ENCODE data around the gene KCNN3.

KCNN3 gene

GRCh38 chr1:154839691-154840090 is 30.4 kb downstream of the KCNN3 start:
- POLR2A ChIA-PET = no interaction called here
- Histone ChIP-seq H3K4me1 (ENCODE audit: control insufficient read depth, insufficient read depth, low read length) (no peaks in the 10 kb centered on the region), H3K27ac (ENCODE audit: extremely low read depth, low read depth, low read length) (no peak overlapping the region), H3K36me3 (ENCODE audit: control insufficient read depth in 2 of 2, insufficient read depth in 1 of 2, low read length in 2 of 2) (no peaks in the 10 kb centered on the region), H3K4me3 (ENCODE audit: low read depth, low read length) (no peak overlapping the region), H3K9me3 (ENCODE audit: control insufficient read depth, insufficient read depth, low read depth, low read length) (no peaks in the 10 kb centered on the region)
- TF ChIP-seq ZFP37 (tag by site-specific recombination; IDR thresholded peaks at IDR 0.05) (no peak), ZNF776 (tag by site-specific recombination; IDR thresholded peaks at IDR 0.05; ENCODE audit: borderline replicate concordance) (no peak), ZNF248 (tag by site-specific recombination; IDR thresholded peaks at IDR 0.05) (no peak), IKZF3 (tag by site-specific recombination; IDR thresholded peaks at IDR 0.05) (no peak), ZNF335 (tag by site-specific recombination; conservative IDR thresholded peaks at IDR 0.05) (no peak), ZNF521 (tag by site-specific recombination; IDR thresholded peaks at IDR 0.05) (no peak), ZNF433 (tag by site-specific recombination; IDR thresholded peaks at IDR 0.05; ENCODE audit: low read depth) (no peak), GFI1B (tag by site-specific recombination; IDR thresholded peaks at IDR 0.05) (no peak), ZNF214 (tag by site-specific recombination; IDR thresholded peaks at IDR 0.05; ENCODE audit: borderline replicate concordance) (no peak), ZNF426 (tag by site-specific recombination; IDR thresholded peaks at IDR 0.05) (no peak), ZBTB20 (tag by site-specific recombination; IDR thresholded peaks at IDR 0.05) (no peak), ZNF202 (tag by site-specific recombination; IDR thresholded peaks at IDR 0.05; ENCODE audit: borderline replicate concordance) (no peak), ZNF366 (tag by site-specific recombination; conservative IDR thresholded peaks at IDR 0.05) (no peak), PRDM6 (tag by site-specific recombination; IDR thresholded peaks at IDR 0.05) (no peak), ZNF292 (tag by site-specific recombination; IDR thresholded peaks at IDR 0.05; ENCODE audit: borderline replicate concordance, low read depth) (no peak), ZNF18 (tag by site-specific recombination; IDR thresholded peaks at IDR 0.05) (no peak), ZNF394 (tag by site-specific recombination; IDR thresholded peaks at IDR 0.05; ENCODE audit: borderline replicate concordance) (no peak)
- TF ChIP-seq, protein P1, sequence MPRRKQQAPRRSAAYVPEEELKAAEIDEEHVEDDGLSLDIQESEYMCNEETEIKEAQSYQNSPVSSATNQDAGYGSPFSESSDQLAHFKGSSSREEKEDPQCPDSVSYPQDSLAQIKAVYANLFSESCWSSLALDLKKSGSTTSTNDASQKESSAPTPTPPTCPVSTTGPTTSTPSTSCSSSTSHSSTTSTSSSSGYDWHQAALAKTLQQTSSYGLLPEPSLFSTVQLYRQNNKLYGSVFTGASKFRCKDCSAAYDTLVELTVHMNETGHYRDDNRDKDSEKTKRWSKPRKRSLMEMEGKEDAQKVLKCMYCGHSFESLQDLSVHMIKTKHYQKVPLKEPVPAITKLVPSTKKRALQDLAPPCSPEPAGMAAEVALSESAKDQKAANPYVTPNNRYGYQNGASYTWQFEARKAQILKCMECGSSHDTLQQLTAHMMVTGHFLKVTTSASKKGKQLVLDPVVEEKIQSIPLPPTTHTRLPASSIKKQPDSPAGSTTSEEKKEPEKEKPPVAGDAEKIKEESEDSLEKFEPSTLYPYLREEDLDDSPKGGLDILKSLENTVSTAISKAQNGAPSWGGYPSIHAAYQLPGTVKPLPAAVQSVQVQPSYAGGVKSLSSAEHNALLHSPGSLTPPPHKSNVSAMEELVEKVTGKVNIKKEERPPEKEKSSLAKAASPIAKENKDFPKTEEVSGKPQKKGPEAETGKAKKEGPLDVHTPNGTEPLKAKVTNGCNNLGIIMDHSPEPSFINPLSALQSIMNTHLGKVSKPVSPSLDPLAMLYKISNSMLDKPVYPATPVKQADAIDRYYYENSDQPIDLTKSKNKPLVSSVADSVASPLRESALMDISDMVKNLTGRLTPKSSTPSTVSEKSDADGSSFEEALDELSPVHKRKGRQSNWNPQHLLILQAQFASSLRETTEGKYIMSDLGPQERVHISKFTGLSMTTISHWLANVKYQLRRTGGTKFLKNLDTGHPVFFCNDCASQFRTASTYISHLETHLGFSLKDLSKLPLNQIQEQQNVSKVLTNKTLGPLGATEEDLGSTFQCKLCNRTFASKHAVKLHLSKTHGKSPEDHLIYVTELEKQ (tag by site-specific recombination; IDR thresholded peaks at IDR 0.05; ENCODE audit: borderline replicate concordance) = no peak
- CTCF ChIA-PET = interaction anchor here (0.6 kb wide), 2 partner anchors 32 to 124 kb away, joined by 3 read pairs; no protein-coding TSS in a partner anchor

GRCh38 chr1:154838988-154839387 is 31.1 kb downstream of the KCNN3 start:
- Histone ChIP-seq H3K4me3 (ENCODE audit: low read depth, low read length) (no peak overlapping the region), H3K36me3 (ENCODE audit: control insufficient read depth in 2 of 2, insufficient read depth in 1 of 2, low read length in 2 of 2) (no peaks in the 10 kb centered on the region), H3K27ac (ENCODE audit: extremely low read depth, low read depth, low read length) (no peak overlapping the region), H3K4me1 (ENCODE audit: control insufficient read depth, insufficient read depth, low read length) (no peaks in the 10 kb centered on the region), H3K9me3 (ENCODE audit: control insufficient read depth, insufficient read depth, low read depth, low read length) (no peaks in the 10 kb centered on the region)
- TF ChIP-seq ZNF707 (tag by site-specific recombination; IDR thresholded peaks at IDR 0.05) = no peak
- TF ChIP-seq MYNN (tag by site-specific recombination; IDR thresholded peaks at IDR 0.05; ENCODE audit: borderline replicate concordance) = no peak
- no peak for TF ChIP-seq ZBTB1 (tag by site-specific recombination; IDR thresholded peaks at IDR 0.05)
- no peak for TF ChIP-seq SP7 (tag by site-specific recombination; IDR thresholded peaks at IDR 0.05)
- peak; percentile 52 for TF ChIP-seq ZNF341 (tag by site-specific recombination; IDR thresholded peaks at IDR 0.05; ENCODE audit: low read depth)
- POLR2A ChIA-PET = no interaction called here
- CTCF ChIA-PET = interaction anchor here (0.6 kb wide), 1 partner anchor 124 kb away, joined by 3 read pairs; no protein-coding TSS in a partner anchor
